SK-N-SH treated with all-trans-retinoic acid at 6 μM for 48 hours (cell line): ENCODE results near the gene UBQLNL.

Experiments used
- ATAC-seq: fragments of 200-7000 bp; cut with Tn5 transposase; 3 replicates; pipeline ENCODE4 v1.9.1; 2020; ENCODE audit warnings: mild to moderate bottlenecking, moderate library complexity
- BACH2 ChIP-seq: fragments of 250-450 bp; sonication (Bioruptor Pico); IDR thresholded peaks from 2 replicates; pipeline ENCODE4 v1.9.0; 2021; ENCODE audit warnings: mild to moderate bottlenecking, borderline replicate concordance
- CREB5 ChIP-seq: fragments of 250-450 bp; sonication (Bioruptor Pico); IDR thresholded peaks from 2 replicates; pipeline ENCODE4 v1.5.1; 2020; ENCODE audit warnings: low read depth, mild to moderate bottlenecking, moderate library complexity
- CSDC2 ChIP-seq: fragments of 250-450 bp; sonication (Bioruptor Pico); IDR thresholded peaks from 2 replicates; pipeline ENCODE4 v1.5.0; 2020; ENCODE audit warnings: mild to moderate bottlenecking, moderate library complexity
- CSRNP3 ChIP-seq: fragments of 250-450 bp; sonication (Bioruptor Pico); IDR thresholded peaks from 2 replicates; pipeline ENCODE4 v1.5.1; 2021; ENCODE audit warnings: mild to moderate bottlenecking, moderate library complexity
- ESRRG ChIP-seq: fragments of 250-450 bp; sonication (Bioruptor Pico); IDR thresholded peaks from 2 replicates; pipeline ENCODE4 v1.6.1; 2021; ENCODE audit warnings: mild to moderate bottlenecking
- ISL1 ChIP-seq: fragments of 250-450 bp; sonication (Bioruptor Pico); IDR thresholded peaks from 2 replicates; pipeline ENCODE4 v2.1.2; 2022; ENCODE audit warnings: mild to moderate bottlenecking, moderate library complexity
- PATZ1 ChIP-seq: fragments of 250-450 bp; sonication (Bioruptor Pico); IDR thresholded peaks from 2 replicates; pipeline ENCODE4 v1.8.0; 2020; ENCODE audit warnings: mild to moderate bottlenecking, moderate library complexity, borderline replicate concordance
- POU6F1 ChIP-seq: fragments of 250-450 bp; sonication (Bioruptor Pico); IDR thresholded peaks from 2 replicates; pipeline ENCODE4 v1.8.0; 2021; ENCODE audit warnings: low read depth, mild to moderate bottlenecking, moderate library complexity, borderline replicate concordance
- PPARA ChIP-seq: fragments of 250-450 bp; sonication (Bioruptor Pico); IDR thresholded peaks from 2 replicates; pipeline ENCODE4 v1.5.0; 2020; ENCODE audit warnings: mild to moderate bottlenecking, borderline replicate concordance
- RARB ChIP-seq: fragments of 250-450 bp; sonication (Bioruptor Pico); IDR thresholded peaks from 2 replicates; pipeline ENCODE4 v1.8.0; 2021; ENCODE audit warnings: mild to moderate bottlenecking, moderate library complexity
- TCF4 ChIP-seq: fragments of 250-450 bp; sonication (Bioruptor Pico); IDR thresholded peaks from 2 replicates; pipeline ENCODE4 v1.8.0; 2021; ENCODE audit warnings: mild to moderate bottlenecking, moderate library complexity, borderline replicate concordance
- TOX ChIP-seq: fragments of 250-450 bp; sonication (Bioruptor Pico); IDR thresholded peaks from 2 replicates; pipeline ENCODE4 v1.8.0; 2021; ENCODE audit warnings: mild to moderate bottlenecking, moderate library complexity, borderline replicate concordance
- TSHZ2 ChIP-seq: fragments of 250-450 bp; sonication (Bioruptor Pico); IDR thresholded peaks from 2 replicates; pipeline ENCODE4 v1.5.0; 2020; ENCODE audit warnings: mild to moderate bottlenecking, moderate library complexity
- ZC3H10 ChIP-seq: fragments of 250-450 bp; sonication (Bioruptor Pico); IDR thresholded peaks from 2 replicates; pipeline ENCODE4 v1.5.1; 2021; ENCODE audit warnings: mild to moderate bottlenecking, moderate library complexity
- ZFP3 ChIP-seq: fragments of 250-450 bp; sonication (Bioruptor Pico); IDR thresholded peaks from 2 replicates; pipeline ENCODE4 v1.5.0; 2020; ENCODE audit warnings: mild to moderate bottlenecking, moderate library complexity
- ZFP30 ChIP-seq: fragments of 450-650 bp; formaldehyde crosslinking; IDR thresholded peaks from 2 replicates; pipeline ENCODE4 v1.5.0; 2022; ENCODE audit warnings: mild to moderate bottlenecking, moderate library complexity
- ZNF565 ChIP-seq: fragments of 450-650 bp; formaldehyde crosslinking; conservative IDR thresholded peaks from 2 replicates; pipeline ENCODE4 v1.5.0; 2020; ENCODE audit warnings: low read depth, mild to moderate bottlenecking, moderate library complexity
- ZNF70 ChIP-seq: fragments of 450-650 bp; formaldehyde crosslinking; IDR thresholded peaks from 2 replicates; pipeline ENCODE4 v1.5.0; 2020; ENCODE audit warnings: mild to moderate bottlenecking, moderate library complexity
- ZNF8 ChIP-seq: fragments of 450-650 bp; formaldehyde crosslinking; IDR thresholded peaks from 2 replicates; pipeline ENCODE4 v1.5.0; 2020; ENCODE audit warnings: mild to moderate bottlenecking, moderate library complexity

UBQLNL gene

GRCh38 chr11:5528495-5528894 lies 12.0 kb upstream of the UBQLNL start:
- ATAC-seq = no peak
- no peak for TF ChIP-seq ZNF70 (CRISPR knock-in tag)
- no peak for TF ChIP-seq ZFP30 (CRISPR knock-in tag)
- no peak for TF ChIP-seq CREB5 (CRISPR knock-in tag)
- no peak for TF ChIP-seq ZC3H10 (CRISPR knock-in tag)
- TF ChIP-seq CSRNP3 = no peak
- TF ChIP-seq ZNF8 (CRISPR knock-in tag) = no peak
- TF ChIP-seq PATZ1 (CRISPR knock-in tag) = no peak

GRCh38 chr11:5527716-5528115 lies 11.2 kb upstream of the UBQLNL start:
- no peak for TF ChIP-seq CSRNP3
- TF ChIP-seq TSHZ2 (CRISPR knock-in tag) = no peak
- TF ChIP-seq ZFP3 (CRISPR knock-in tag) = no peak
- TF ChIP-seq BACH2 (CRISPR knock-in tag) = no peak
- no peak for TF ChIP-seq PPARA
- no peak for TF ChIP-seq ZC3H10 (CRISPR knock-in tag)
- TF ChIP-seq ISL1 (CRISPR knock-in tag) = no peak
- ATAC-seq = no peak

GRCh38 chr11:5524756-5525155 lies 8.3 kb upstream of the UBQLNL start:
- ATAC-seq = no peak
- TF ChIP-seq TCF4 (CRISPR knock-in tag) (no peak), ZNF8 (CRISPR knock-in tag) (no peak), ZNF70 (CRISPR knock-in tag) (no peak), TSHZ2 (CRISPR knock-in tag) (no peak)
- TF ChIP-seq, all 23 proteins: peak for 0

- no peak for ATAC-seq
- TF ChIP-seq TSHZ2 (CRISPR knock-in tag) (no peak), ZNF8 (CRISPR knock-in tag) (no peak), ISL1 (CRISPR knock-in tag) (no peak), ZNF565 (CRISPR knock-in tag) (no peak), TCF4 (CRISPR knock-in tag) (no peak), POU6F1 (CRISPR knock-in tag) (no peak), ESRRG (CRISPR knock-in tag) (no peak), RARB (CRISPR knock-in tag) (no peak), ZNF70 (CRISPR knock-in tag) (no peak), CSDC2 (no peak), ZFP30 (CRISPR knock-in tag) (no peak), PPARA (no peak), TOX (CRISPR knock-in tag) (no peak)
Measured at GRCh38 chr11:5522308-5522707, 5.8 kb upstream of the UBQLNL start.
